AG04450 (cell line): ENCODE measurements around the gene PLCG2. TPM values are rescaled to one million over a fixed set of nuclear protein-coding genes. Genes with fewer than 3 reads are reported as not detected.

Source experiments
- CTCF ChIA-PET: fragments of 300-600, 350-600 bp; formaldehyde crosslinking; extraction: SDS; loops from one replicate; lab custom pipeline; 2022; ENCODE audit warnings: antibody characterized with exemption, inconsistent platforms; lab: Charles Lee
- POLR2A ChIA-PET: fragments of 350-600 bp; formaldehyde crosslinking; extraction: SDS; loops from one replicate; lab custom pipeline; 2021; ENCODE audit warnings: antibody characterized with exemption, inconsistent platforms; lab: Yijun Ruan, JAX
- DNase-seq: peaks from one replicate; pipeline ENCODE4 v3.0.0-alpha.2; 2011; ENCODE audit warnings: low read depth, low spot score
- H3K27ac ChIP-seq: one replicate; pipeline ENCODE4 v1.5.1; 2012; ENCODE audit warnings: low read depth, low read length, control low read depth
- H3K27me3 ChIP-seq: one replicate; pipeline ENCODE4 v1.6.0; 2012; ENCODE audit warnings: low read length; ENCODE audit not compliant: control insufficient read depth, insufficient read depth
- H3K4me3 ChIP-seq: 2 replicates; pipeline ENCODE4 v1.5.1; 2011; ENCODE audit warnings: mild to moderate bottlenecking, low read depth, low read length, control low read depth
- H3K9me3 ChIP-seq: 2 replicates; pipeline ENCODE4 v1.5.1; 2012; ENCODE audit warnings: low read length; ENCODE audit not compliant: control insufficient read depth, insufficient read depth
- CTCF ChIP-seq: IDR thresholded peaks from 2 replicates; pipeline ENCODE4 v1.5.1; 2011; ENCODE audit warnings: low read depth, low read length, control low read depth, inconsistent platforms
- polyA plus RNA-seq: library from polyadenylated mRNA; depleted of rRNA; stranded (reverse); fragments of >200 nt; gene quantifications from 2 replicates; pipeline ENCODE4 v1.2.3, GENCODE V29; 2011

The PLCG2 gene
- polyA plus RNA-seq, 1 experiment = 0.16 TPM

- POLR2A ChIA-PET = no interaction called here
- H3K9me3 ChIP-seq = no peaks in the 10 kb centered on the region
- no peak for DNase-seq
- H3K27me3 ChIP-seq = peaks cover 18% of the 10 kb centered on the region
- TF ChIP-seq CTCF = no peak
- no peak overlapping the region for H3K4me3 ChIP-seq
- H3K27ac ChIP-seq = no peak overlapping the region
- CTCF ChIA-PET = no interaction called here
Measured at GRCh38 chr16:81770008-81770407, 9.1 kb upstream of the PLCG2 start.

- Histone ChIP-seq H3K27me3 (peaks cover 9% of the 10 kb centered on the region), H3K9me3 (no peaks in the 10 kb centered on the region), H3K4me3 (no peak overlapping the region), H3K27ac (no peak overlapping the region)
- ChIA-PET POLR2A (no interaction called here), CTCF (no interaction called here)
- TF ChIP-seq CTCF = no peak
- DNase-seq = no peak
Measured at GRCh38 chr16:81774348-81774747, 4.7 kb upstream of the PLCG2 start.

- POLR2A ChIA-PET = no interaction called here
- peaks cover 21% of the 10 kb centered on the region for H3K27me3 ChIP-seq
- CTCF ChIA-PET = no interaction called here
Measured at GRCh38 chr16:81775570-81775969, 3.5 kb upstream of the PLCG2 start.

GRCh38 chr16:81778231-81778630 lies 860 bp upstream of the PLCG2 start:
- no peak for TF ChIP-seq CTCF
- Histone ChIP-seq H3K4me3 (no peak overlapping the region), H3K9me3 (no peaks in the 10 kb centered on the region), H3K27me3 (peaks cover 21% of the 10 kb centered on the region), H3K27ac (no peak overlapping the region)
- no peak for DNase-seq
- ChIA-PET CTCF (no interaction called here), POLR2A (no interaction called here)

More at GRCh38 chr16:81775570-81775969, 3.5 kb upstream of the PLCG2 start:
- Histone ChIP-seq H3K4me3 (no peak overlapping the region), H3K9me3 (no peaks in the 10 kb centered on the region), H3K27ac (no peak overlapping the region)
- no peak for TF ChIP-seq CTCF
- no peak for DNase-seq

- DNase-seq = no peak
Measured at GRCh38 chr16:81779536-81780320, 637 bp downstream of the PLCG2 start.

More at GRCh38 chr16:81779536-81780320, 637 bp downstream of the PLCG2 start:
- no peak for TF ChIP-seq CTCF
- ChIA-PET CTCF (no interaction called here), POLR2A (no interaction called here)
- H3K27me3 ChIP-seq = peaks cover 23% of the 10 kb centered on the region
- H3K27ac ChIP-seq = no peak overlapping the region
- peak overlapping the region; percentile 32 for H3K4me3 ChIP-seq
- H3K9me3 ChIP-seq = no peaks in the 10 kb centered on the region
